EH (cell line): ENCODE results near the gene ARHGAP26.

Experiments
- DNase-seq: peaks from one replicate; pipeline ENCODE4 v3.0.0-alpha.2; 2015; ENCODE audit warnings: low read depth

Gene ARHGAP26

DNA sequence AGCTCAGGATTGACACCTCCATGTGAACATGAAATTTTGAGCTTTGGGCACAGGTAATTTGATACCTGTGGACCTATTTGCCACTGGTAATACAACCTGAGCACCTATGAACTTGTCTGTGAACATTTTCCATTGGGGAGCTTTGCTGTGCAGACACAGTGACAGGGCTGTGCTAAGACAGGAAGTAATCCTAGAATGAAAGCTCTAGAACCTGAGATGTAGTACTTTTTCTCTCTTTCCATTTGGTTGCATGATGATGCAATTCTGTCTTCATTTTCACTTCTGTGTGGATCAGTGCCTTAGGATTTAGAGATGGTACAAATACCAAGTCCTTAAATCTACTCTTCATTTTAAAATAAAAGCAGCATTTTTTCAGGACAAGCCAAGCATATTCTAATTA, 416.4 kb downstream of the ARHGAP26 start:
- no peak for DNase-seq

DNA sequence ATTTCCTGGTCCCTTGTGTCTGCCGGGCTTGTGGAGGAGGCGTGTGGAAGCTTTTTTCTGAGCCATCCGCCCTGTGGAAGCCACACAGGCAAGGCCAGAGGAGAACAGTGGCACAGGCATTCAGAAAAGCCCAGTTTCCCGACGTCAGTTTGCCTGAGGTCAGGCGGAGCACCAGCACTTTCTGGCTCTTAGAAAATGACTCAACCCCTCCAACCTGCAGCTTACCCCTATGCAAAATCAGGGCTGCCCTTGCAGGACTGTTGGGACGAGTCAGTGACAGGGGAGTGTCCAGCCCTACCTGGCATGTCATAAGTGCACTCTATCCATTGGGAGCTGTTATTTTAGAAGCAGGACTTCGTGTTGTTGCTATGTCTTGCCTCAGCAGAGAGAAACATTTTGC, 417.3 kb downstream of the ARHGAP26 start:
- no peak for DNase-seq

DNA sequence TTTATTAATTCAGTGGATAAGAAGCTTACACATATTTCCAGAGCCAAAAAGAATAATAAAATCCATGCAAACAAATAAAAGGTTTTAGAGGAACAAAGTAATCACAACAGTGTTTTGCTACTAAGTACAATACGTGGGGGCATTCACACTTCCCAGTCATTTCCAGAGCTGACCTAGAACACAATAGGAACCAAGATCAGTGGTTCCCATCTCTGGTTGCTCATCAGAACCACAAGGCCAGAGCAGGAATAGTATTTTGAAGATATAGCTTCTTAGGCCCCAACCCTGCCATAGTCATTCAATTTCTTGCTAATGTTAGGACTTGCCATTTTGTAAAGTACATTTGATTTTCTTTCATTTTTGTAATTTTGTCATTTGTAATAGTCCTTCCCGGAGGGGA, 417.9 kb downstream of the ARHGAP26 start:
- no peak for DNase-seq

DNA sequence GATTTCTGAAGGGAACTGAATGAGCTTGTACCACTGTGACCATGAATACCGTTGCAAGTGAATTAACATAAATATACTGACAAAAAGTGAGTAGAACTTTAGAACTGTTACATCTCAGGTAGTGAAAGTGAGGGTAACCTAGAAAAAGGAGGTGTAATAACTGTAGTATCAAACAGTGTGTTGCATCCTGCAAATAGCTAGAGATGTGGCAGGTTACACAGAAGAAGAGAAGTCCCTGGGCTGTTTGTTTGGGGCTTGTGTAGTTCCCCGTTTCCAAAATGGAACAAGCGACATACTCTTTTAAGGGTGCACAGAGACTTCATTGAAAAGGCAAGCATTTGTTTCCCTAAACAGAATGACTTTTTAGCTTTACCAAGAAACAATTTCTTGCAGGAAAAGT, 418.5 kb downstream of the ARHGAP26 start:
- DNase-seq: no peak

DNA sequence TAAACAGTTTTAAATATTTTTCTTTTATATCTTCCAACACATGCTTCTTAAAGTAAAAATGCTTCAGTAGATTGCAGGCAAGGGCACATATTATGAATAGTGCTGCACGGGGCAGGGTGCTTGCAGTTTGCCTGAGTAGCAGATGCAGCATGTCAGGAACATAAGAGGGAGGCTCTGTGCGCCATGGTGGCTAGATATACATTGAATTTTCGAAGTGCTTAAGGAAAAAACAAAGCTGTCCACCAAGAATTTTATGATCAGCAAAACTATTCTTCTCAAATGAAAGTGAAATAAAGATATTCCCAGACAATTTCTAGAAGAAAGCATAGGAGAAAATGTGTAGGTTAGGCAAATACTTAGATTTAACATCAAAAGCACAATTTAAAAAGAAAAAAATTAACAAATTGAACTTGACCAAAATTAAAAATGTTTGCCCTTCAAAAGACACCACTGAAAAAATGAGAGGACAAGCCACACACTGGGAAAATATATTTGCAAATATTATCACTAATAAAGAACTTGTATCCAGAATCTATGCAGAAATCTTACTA, 420.2 kb downstream of the ARHGAP26 start:
- DNase-seq: no peak

DNA sequence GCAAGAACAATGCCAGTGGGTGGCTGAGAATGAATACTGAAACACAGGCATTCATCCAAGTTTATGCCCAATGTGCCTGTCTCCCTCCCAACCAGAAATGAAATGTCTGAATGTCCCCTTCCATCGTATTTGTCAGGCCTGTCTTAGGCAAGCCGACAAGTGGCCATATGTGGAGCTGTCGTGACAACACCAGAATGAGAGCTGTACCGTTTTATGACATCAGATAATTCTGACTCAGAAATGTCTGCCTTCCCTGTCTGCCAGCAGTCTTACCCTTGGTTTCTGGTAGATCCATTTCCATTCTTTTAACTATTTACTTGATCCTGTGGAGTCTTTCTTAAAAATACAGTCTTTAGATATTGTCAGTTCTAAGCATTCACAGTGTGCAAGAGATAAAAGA, 421.5 kb downstream of the ARHGAP26 start:
- no peak for DNase-seq

DNA sequence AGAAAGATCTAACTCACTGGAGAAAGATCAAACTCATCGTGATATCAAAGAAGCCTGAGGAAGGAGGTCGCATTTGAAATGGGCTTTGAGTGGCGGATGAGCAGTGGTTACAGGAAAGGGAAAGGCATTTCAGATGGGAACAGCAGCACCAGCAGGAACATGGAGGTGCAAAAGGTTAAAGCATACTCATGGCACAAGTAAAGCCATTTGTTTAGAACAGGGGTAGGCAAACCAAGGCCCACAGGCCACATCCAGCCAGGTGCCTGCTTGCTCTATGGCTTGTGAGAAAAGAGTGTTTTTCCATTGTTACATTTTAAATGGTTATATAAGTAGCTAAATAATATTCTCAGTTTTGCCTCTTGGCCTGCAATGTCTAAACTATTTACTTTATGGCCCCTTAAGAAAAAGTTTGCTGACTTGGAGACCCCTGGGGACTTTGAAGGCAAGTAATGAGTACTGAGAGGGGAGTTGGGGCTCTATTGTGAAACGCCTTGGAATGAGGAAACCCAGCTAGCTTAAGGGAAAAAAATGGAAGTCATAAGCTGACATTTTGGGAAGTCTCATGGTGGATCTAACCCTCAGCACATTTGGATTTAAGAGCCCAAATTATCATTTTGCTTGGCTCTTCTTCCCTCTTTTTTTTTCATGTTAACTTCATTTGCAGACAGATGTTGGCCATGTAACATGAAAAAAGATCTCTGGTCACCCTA, 422.2 kb downstream of the ARHGAP26 start:
- DNase-seq: no peak

DNA sequence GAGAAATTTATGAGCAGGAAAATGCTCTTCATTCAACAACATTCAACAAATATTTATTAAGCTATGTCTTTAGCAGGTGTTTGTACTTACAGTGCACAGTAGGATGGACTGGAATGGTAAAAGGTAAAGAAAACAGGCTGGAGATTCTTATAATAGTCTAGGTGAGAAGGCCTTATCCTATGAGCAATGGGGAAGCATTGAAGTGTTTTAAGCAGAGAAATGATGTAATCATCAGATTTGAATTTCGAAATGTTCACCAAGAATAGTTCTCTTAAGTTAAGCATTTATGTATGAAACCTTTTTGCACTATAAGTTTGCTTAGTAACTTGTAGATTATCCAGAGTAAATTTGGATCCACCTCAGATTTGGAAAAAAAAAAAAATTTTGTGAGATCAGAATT, 424.0 kb downstream of the ARHGAP26 start:
- no peak for DNase-seq

DNA sequence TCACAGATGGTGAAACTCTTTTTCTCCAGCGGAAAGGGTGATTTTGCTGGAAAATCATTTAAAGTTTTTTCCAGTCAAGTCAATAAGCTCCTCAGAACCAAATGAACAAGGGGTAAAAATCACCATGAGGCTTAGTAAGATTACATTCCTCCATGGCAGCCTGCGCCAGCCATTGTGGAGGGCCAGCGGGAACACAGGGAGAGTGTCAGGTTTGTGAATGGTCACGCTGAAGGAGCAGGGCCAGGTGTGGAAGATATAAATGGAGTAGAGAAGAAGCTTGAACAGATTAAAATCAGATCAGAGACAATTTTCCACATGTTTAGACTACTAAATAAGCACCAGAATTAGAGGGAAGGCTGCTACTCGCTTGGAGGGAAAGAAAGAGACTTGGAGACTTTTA, 424.5 kb downstream of the ARHGAP26 start:
- DNase-seq: no peak

DNA sequence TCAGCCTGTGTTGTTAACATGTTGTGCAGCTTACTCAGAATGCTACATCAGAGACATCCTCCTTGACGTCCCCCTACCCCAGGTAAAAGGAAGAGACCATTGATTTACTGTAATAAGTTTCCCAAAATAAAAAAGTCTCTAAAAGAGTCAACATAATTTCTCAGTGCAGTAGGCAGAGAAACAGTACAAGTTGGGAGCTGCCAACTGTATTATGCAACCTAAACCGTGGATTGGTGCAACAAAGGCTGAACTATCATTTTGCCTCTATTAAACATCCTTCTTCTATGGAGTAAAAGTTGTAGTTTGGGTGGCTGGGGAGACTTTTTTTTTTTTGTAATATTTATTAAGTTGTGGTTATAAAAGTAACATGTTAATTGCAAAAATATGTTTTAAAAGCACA, 425.3 kb downstream of the ARHGAP26 start:
- no peak for DNase-seq

DNA sequence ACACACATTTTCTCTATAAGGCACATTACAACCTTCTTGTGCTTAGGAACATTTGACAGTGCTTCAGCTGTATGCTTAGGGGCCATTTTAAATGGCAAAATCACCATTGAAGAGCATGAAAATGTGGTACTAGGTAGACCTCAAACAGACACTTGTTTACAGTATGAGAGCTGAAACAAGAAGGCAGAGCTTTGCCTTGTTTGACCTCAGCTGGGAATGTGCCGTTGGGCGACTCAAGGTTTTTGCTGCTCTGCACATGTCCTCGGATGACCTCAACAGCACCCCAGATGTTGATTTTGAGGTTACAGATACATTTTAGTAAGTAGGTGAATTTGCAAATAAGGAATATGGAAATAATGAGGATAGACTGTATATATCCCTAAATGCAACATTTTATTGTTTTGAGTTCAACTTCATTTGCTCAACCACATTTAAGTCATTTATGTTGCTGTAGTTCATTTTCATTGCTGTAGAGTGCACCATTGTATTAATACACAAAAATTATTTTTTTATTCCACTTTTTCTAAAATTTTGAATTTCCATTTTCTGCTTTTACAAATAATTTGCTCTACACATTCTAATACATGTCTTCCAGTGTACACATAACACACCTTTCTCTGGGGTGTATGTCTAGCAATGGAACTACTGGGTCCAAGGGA, 426.6 kb downstream of the ARHGAP26 start:
- DNase-seq: no peak

DNA sequence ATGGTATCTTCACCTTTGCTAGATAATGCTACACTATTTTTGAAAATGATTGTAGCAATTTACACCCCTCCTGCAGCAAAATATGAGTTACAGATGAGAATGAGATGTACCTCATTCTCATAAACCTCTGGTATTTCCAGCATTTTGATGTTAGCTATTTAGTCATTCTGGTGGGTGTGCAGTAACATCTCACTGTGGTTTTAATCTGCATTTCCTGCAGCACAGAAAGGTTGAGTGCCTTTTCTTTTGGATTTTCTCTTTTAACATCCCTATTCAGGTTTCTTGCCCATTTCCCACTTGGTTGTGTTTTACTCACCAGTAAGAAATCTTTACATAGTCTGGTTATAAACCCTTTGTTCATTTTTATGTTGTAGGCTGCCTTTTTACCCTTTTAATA, 427.1 kb downstream of the ARHGAP26 start:
- peak; percentile 42 for DNase-seq

DNA sequence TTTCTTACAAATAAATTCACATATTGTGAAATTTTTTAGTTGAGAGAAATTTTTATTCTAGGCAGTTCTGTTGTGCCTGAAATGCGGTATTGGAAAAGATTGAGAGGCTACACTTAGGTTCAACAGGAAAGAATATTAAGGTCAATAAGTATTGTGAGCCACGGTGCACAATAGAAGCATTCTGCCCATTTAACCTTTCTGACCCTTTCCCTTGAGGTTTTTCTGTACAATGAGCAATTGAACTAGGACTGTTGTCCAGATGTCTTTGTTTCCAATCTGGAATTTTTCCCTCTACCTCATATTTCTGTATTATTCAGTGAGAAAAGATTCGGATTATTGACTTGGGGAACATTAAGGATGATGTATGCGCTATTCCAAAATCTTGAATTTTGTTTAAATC, 428.2 kb downstream of the ARHGAP26 start:
- DNase-seq: no peak

DNA sequence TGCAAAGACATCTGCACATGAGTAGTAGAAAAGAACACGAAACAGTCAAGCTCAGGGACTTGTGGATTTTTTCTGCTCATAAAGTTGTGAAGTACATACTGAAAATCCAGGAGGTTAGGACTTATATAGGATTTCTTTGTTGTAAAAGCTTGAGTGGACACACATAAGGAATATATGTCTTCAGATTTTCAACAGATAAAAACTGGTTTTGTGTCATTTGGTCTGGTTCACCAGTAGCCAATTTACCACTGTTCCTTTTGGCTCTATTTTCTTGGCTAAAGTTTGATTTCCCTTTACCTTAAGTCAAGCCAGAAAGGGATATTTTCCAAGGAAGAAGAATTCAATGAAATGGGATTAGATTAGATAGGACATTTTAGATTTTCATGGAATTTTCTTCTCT, 429.0 kb downstream of the ARHGAP26 start:
- no peak for DNase-seq

DNA sequence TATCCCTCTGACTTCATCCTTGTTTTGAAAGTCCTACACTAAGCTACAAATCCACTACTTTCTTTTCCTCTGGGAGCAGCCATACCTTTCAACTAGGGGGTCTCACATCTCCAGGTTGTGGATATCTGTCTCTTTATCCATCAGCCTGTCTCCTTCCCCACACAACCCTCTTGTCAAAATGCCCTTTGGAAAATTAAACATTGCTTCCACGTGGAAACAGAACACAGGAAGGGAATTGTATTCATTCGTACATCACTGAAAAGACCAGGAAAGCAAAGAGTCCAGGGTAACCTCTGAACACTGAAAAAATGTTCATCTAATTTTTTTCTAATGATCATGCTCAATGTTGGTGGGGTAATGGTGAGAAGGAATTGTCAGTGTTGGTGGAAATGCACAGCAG, 429.7 kb downstream of the ARHGAP26 start:
- no peak for DNase-seq

DNA sequence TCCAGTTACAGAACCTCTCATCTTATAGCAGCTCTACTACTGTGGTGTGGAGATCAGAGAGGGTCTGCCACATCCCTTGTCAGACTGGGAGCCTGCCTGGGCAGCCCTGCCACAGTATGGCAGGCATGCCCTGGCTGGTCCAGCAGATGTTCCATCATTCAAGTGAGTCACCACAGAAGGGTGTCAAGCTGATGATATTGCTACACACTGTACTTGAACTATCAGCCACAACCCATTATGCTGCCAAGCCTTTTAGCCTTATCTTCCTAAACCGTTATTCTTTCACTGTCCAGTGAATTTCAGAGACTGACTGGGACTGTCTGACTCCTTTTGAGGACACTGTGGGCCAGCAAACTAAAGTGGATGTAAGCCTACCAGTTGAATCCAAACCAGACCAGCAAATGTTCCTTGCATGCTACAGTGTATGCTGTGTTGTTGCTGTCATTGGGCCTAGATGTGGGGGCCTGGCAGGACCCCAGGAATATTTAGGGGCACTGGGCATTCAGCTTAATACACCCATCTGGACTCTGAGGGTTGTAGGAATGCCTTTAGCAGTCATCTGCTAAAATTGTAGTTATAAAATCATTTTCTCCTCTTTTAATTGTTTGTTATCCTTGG, 430.7 kb downstream of the ARHGAP26 start:
- DNase-seq: peak; percentile 82

DNA sequence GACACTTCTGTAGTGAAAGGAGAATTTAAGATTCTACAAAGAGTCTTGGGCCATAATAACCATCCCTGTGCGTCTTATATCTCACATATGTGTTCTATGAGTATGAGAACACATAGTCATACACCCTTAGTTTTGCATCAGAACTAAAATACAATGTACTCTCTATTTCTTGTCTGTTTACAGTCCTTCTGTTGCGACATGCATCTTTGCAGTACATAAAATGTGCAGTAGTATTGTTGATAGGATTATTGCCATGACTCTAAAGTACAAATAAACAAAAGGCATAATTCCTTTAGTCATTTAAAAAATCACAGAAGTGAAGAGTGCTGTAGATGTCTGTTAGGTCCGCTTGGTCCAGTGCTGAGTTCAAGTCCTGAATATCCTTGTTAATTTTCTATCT, 431.4 kb downstream of the ARHGAP26 start:
- DNase-seq: peak; percentile 36

DNA sequence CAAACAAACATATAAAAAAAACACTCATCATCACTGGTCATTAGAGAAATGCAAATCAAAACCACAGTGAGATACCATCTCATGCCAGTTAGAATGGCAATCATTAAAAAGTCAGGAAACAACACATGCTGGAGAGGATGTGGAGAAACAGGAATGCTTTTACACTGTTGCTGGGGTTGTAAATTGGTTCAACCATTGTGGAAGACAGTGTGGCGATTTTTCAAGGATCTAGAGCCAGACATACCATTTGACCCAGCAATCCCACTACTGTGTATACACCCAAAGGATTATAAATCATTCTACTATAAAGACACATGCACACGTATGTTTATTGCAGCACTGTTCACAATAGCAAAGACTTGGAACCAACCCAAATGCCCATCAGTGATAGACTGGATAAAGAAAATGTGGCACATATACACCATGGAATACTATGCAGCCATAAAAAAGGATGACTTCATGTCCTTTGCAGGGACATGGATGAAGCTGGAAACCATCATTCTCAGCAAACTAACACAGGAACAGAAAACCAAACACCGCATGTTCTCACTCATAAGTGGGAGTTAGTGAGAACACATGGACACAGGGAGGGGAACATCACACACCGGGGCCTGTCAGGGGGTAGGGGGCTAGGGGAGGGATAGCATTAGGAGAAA, 433.3 kb downstream of the ARHGAP26 start:
- DNase-seq: peak; percentile 59

DNA sequence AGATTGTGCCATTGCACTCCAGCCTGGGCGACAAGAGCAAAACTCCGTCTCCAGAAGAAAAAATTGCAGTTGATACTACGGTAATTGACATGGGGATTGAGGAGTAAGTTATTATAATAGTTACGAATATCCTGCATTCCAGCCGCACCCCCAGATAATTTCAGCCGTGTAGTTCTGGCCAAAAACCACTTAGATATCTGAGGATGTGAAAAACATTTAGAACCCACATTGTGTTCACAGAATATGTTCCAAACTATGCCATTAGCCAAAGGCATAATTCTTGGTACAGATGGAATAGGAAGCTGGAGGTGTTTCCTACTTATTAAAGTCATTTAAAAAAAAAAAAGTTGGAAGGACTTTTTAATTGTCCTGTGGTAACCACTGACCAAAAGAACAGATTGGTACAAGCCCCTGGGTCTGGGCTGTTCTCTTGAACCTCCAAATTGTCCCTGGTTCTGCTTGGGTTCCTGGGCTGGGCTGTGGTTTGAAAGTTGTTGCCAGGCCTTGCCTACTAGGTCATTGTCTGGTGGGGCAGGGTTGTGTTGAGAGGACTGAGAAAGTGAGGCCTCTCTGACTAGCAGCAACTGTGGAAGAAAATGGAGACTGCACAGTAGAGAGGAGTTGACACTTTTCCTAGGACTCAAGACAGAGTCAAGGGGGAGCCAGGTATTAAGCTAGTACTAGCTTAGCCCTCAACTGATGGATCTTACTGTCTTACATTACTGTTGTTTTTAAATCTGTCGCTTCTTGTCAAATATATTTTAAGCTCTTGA, 434.5 kb downstream of the ARHGAP26 start:
- DNase-seq: no peak

DNA sequence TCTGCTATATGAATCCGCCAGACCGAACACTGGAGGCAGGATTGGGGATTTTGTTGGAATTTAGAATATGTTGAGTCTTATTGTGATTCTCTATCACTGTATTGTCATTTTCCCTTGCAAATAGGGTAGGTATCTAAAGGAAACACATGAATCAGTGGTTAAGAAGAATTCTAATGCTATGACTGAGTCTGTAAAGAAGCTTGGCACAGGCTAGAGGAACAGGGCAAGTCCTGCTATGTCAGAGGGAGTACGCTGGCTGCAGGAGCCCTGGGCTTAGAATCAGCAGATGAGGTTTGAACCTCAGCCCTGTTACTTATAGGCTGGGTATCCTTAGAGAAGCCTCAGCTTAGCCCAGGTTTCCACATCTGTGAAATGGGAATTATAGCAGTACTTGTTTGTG, 435.2 kb downstream of the ARHGAP26 start:
- peak; percentile 95 for DNase-seq

DNA sequence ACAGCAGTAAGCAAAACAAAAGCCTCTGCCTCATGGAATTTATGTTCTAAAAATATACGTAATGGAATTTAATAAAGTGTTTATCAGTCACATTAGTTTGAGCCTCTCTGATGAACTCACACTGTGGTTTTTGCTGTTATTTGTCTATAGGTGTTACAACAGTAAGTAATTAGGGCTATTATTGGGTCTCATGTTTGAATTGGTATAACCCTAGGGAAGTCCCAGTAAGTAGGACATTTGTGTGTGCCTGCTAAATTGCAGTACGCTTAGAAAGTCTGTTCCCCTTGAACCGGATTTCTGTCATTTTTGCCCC, 435.7 kb downstream of the ARHGAP26 start:
- no peak for DNase-seq
